H7 (cell line): ENCODE results near the gene AHNAK. TPM values are rescaled to one million over a fixed set of nuclear protein-coding genes. Genes with fewer than 3 reads are reported as not detected.
"Not testable (repeated sequence)": the region's sequence is repeated elsewhere in the genome, so short reads cannot be mapped to it uniquely, and the experiment has no call there.

Source experiments
- DNase-seq: peaks from one replicate; pipeline ENCODE4 v3.0.0; 2012
- H3K27me3 ChIP-seq: 2 replicates; pipeline ENCODE4 v1.6.0; 2011; ENCODE audit warnings: mild to moderate bottlenecking, low read length; ENCODE audit not compliant: control insufficient read depth, insufficient read depth
- H3K36me3 ChIP-seq: replicated peaks from 2 replicates; pipeline ENCODE4 v1.5.1; 2011; ENCODE audit warnings: low read length; ENCODE audit not compliant: control insufficient read depth, insufficient read depth
- H3K4me3 ChIP-seq: 2 replicates; pipeline ENCODE4 v1.5.1; 2011; ENCODE audit warnings: low read depth, mild to moderate bottlenecking, control low read depth, low read length, moderate library complexity; ENCODE audit not compliant: insufficient read depth
- total RNA-seq: library from RNA; depleted of rRNA; stranded (reverse); fragments of >200 nt; shearing (Covaris generic); gene quantifications from 2 replicates; pipeline ENCODE4 v1.2.3, GENCODE V29; 2014

AHNAK gene
- total RNA-seq, 1 experiment from 2014 or later = 11.2 TPM

DNA sequence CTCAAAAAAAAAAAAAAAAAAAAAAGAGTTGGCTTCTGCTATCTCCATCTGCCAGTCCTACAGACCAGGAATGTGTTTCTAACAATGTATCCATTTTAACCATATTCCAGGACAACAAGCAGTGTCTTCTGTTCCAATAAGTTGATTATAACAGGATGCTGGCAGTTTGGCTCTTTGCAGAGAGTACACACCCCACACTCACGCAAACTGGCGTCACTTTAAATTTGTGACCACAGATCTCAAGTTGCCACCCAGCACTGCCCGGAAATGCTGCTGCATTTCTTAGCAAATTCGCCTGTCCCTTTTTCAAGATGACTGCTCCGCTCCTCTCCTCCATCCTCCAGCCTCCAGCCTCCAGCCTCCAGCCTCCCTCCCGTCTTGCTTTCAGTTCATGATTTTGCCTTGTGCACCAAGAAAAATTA, 83.5 kb downstream of the AHNAK start:
- H3K4me3 ChIP-seq = no peak overlapping the region
- DNase-seq = no peak

DNA sequence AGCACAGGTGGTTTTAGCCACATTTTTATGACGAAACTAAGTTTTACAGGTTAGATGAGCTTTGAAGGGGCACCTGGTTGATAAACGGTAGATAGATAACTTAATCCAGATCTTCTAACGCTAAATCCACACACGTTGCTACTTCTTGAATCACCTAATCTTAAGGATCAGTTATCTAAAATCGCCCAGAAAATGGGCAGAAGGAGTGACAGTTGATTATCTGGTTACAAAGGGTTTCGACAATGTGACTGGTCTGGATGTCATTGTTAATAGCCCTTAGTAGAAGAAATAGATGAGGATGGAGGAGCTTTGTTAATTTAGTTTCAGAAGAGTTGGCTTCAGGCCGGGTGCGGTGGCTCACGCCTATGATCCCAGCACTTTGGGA, 84.1 kb downstream of the AHNAK start:
- Histone ChIP-seq H3K27me3 (no peaks in the 10 kb centered on the region), H3K36me3 (no peaks in the 10 kb centered on the region), H3K4me3 (no peak overlapping the region)
- no peak for DNase-seq

More for the DNA sequence above, 83.5 kb downstream of the AHNAK start:
- no peaks in the 10 kb centered on the region for H3K36me3 ChIP-seq
- H3K27me3 ChIP-seq = no peaks in the 10 kb centered on the region

DNA sequence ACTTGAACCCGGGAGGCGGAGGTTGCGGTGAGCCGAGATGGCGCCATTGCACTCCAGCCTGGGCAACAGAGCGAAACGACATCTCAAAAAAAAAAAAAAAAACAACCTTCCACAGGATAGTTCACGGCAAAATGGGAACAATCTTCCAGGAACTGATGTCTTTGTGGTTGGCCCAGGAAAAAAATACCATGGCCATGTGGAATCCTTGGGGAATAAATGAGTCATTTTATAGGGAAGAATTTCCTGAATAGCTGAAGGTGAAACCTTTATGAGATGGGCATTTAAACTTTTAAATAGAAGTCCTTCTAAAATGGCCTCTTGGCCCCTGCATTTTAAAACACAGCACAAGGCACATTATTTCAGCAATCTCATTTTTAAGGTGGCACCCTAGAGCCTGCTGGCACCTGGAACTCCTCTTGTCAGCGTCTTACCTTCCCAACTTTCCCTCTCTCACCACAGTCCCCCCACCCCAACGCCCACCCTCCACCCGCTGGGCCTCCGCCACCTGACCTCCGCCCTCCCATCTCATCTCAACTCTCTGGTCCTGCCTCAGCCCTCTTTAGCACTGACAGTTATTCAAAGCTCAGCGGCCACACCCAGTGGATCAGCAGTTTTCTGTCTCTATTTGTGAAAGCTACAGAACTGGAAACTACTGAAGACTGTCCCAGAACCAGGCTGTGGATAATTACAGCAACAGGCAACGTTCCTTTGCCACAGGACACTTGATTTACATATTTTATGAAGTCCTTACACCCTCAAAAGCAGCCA, 84.7 kb downstream of the AHNAK start:
- H3K27me3 ChIP-seq = no peaks in the 10 kb centered on the region
- no peak overlapping the region for H3K4me3 ChIP-seq
- H3K36me3 ChIP-seq = no peaks in the 10 kb centered on the region
- no peak for DNase-seq

DNA sequence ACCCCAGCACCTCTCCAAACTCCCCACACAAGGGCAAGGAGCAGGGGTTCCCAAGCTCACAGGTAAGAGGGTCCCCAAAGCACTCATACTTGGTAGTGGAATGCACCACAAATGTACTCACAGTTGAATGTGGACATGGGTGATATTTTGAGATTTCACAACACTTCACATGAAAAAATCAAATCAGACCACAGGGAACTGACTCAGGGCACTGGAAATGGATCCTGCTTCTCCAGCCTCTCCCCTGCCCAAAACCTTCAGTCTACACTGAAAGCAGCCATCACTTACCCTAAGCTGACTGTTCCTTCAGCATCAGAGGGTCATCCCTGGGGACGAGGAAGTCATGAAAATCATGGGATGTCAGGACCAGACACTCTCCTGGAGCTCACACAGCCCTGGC, 87.5 kb downstream of the AHNAK start:
- Histone ChIP-seq H3K4me3 (no peak overlapping the region), H3K36me3 (no peaks in the 10 kb centered on the region), H3K27me3 (no peaks in the 10 kb centered on the region)
- DNase-seq = no peak

DNA sequence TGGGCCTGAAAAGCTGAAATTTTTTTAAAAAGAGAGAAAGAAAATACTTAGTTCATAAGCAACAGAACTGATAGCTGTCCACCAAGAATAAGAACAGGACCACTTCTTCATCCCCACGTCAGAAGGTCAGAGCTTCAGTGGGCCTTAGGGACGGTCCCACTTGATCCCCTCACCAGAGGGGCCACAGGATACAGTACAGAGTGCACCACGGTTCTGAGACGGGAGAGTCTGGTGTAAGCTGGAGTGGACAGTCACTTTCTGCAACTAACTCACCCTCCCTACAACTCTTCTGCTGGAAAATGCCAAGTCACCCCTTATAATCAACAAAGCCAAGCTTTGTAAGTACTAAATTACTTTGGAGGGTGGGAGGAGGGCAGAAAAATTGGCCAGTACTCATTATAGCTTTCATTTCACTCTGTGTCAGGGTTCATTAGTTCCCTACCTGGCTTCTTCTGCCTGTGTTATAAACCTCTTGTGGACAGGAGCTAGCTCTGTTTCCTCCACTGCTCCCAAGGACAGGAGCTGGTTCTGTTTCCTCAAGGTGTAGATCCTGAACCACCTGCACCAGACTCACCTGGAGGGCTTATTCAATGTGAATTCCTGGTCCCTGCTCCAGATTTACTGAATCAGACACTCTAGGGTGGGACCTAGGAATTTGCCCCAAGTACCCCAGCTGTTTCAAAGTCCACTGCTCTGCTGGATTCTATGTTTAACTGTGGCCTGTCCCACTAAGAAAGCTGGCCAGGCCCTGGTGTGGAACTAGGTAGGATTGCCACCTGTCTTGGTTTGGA, 88.2 kb downstream of the AHNAK start:
- H3K36me3 ChIP-seq = no peaks in the 10 kb centered on the region
- no peaks in the 10 kb centered on the region for H3K27me3 ChIP-seq
- no peak overlapping the region for H3K4me3 ChIP-seq
- no peak for DNase-seq

DNA sequence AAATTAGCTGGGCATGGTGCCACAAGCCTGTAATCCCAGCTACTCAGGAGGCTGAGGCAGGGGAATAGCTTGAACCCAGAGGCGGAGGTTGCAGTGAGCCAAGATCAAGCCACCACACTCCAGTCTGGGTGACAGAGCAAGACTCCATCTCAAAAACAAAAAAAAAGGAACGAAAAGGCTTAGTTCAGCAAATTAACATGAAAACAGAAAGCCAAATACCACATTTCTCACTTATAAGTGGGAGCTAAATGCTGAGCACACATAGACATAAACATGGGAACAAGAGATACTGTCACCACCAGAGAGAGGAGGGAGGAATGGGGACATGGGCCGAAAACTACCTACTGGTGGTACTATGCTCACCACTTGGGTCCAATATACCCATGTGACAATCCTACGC, 89.1 kb downstream of the AHNAK start:
- DNase-seq = no peak
- H3K4me3 ChIP-seq = no peak overlapping the region

DNA sequence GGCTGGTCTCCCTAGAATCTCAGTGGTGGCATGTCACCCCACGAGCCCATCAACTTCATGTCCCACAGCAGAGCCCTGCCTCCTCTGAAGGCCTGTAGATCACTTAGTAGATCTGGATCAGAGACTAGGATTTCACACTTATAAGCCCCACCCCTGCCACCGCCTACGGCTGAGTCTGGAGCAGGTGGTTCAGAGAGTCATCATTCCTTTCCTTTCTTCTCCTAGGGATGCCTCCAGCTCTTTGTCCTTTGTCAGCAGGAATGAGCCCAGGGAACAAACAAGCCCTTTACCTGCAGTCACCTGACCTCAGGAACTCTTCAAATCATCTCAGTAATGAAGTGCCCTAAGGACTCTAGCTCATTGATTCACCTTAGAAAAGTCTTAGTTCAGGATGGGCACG, 90.0 kb downstream of the AHNAK start:
- no peaks in the 10 kb centered on the region for H3K27me3 ChIP-seq
- no peak overlapping the region for H3K4me3 ChIP-seq
- DNase-seq = peak; percentile 68
- H3K36me3 ChIP-seq = no peaks in the 10 kb centered on the region

More for the DNA sequence above, 89.1 kb downstream of the AHNAK start:
- Histone ChIP-seq H3K36me3 (no peaks in the 10 kb centered on the region), H3K27me3 (no peaks in the 10 kb centered on the region)

DNA sequence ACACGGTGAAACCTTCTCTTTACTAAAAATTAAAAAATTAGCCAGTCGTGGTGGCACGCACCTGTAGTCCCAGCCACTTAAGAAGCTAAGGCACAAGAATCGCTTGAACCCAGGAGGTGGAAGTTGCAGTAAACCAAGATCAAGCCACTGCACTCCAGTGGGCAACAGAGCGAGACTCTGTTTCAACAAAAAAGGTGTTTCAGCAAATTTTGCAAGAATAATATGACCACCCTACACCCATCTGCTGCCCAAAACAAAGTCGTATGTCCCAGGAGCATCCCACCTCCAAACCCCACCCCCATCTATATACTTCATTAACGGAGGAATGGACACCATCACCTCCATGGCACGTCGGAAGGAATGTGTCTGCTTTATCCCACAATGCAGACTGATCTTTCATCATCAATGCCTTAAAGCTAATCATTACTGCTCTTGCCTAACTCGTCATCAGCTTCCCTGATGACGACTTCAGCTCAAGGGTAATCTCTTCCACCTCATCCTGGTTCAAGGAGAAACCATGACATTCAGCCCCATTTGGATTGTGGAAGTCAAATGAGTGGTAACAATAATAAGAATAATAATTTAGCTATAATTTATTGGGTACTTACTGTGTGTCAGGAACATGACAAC, 93.7 kb downstream of the AHNAK start:
- Histone ChIP-seq H3K36me3 (no peaks in the 10 kb centered on the region), H3K4me3 (no peak overlapping the region), H3K27me3 (no peaks in the 10 kb centered on the region)
- no peak for DNase-seq

DNA sequence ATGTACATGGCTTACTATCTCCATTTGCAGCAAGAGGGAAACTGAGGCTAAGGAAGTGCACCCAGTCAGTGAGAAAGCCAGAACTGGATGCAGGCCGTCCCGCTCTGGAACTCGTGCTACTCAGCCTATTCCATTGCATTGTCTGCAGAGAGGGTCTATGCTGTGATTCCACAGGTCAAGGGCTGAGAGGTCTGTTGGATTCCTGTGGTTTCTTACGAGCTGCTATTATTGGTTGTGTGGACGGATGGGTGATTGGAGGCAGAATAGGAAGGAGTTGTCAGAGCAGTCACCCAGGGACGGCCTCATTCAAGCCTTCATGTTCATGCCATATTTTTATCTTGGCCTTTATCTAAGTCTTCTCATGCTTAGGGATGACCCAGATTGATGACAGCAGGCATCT, 94.3 kb downstream of the AHNAK start:
- DNase-seq = no peak
- H3K27me3 ChIP-seq = no peaks in the 10 kb centered on the region
- no peaks in the 10 kb centered on the region for H3K36me3 ChIP-seq
- no peak overlapping the region for H3K4me3 ChIP-seq

DNA sequence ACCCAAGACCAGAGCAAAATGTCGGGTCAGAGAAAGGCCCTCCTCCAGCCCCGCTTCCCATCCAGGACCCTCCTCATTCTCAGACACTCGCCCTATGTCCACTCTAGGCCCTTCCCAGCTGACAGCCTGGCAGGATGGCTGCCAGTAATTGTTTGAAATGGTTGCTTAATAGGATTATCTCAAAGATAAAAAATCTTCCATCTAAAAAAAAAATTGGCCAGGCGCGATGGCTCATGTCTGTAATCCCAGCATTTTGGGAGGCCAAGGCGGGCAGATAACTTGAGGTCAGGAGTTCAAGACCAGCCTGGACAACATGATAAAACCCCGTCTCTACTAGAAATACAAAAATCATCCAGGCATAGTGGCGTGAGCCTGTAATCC, 95.4 kb downstream of the AHNAK start:
- H3K36me3 ChIP-seq = no peaks in the 10 kb centered on the region
- no peaks in the 10 kb centered on the region for H3K27me3 ChIP-seq
- no peak overlapping the region for H3K4me3 ChIP-seq
- no peak for DNase-seq

DNA sequence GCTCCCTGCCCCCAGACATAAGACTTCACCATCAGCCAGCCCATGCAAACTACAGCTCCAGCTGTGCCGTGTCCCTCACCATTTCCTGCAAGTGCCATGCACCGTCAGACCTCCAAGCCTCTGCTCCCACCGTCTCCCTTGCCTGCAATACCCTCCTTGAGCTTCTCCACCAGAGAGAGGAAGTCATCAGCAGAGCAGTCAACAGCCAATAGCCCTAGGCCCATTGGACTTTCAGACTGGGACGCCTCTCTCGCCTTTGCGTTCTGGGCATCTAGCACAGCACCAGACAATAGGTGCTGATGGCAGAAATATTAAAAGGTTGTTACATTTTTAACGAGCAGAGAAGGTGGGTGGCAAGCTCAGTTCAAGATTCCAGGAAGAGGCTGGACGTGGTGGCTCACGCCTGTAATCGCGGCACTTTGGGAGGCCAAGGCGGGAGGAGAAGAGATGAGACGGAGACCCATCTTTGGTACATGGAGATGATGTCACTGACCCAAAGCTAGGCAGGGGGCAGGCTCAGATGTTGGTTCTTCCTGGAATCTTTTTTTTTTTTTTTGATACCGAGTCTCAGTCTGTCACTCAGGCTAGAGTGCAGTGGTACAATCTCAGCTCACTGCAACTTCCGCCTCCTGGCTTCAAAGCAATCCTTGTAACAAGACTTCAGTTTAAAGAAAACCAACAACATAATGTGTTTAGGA, 95.9 kb downstream of the AHNAK start:
- Histone ChIP-seq H3K27me3 (no peaks in the 10 kb centered on the region), H3K4me3 (no peak overlapping the region), H3K36me3 (no peaks in the 10 kb centered on the region)
- no peak for DNase-seq

DNA sequence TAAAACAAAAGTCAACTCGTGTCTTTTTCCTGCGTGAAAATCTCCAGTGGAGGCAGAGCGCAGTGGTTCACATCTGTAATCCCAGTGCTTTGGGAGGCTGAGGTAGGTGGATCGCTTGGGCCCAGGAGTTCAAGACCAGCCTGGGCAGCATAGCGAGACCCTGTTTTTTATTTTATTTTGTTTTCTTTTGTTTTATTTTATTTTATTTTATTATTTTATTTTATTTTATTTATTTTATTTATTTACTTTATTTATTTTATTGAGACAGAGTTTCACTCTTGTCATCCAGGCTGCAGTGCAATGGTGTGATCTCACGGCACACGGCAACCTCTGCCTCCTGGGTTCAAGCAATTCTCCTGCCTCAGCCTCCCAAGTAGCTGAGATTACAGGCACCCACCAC, 96.7 kb downstream of the AHNAK start:
- not testable (repeated sequence) for H3K27me3 ChIP-seq, H3K36me3 ChIP-seq, DNase-seq, H3K4me3 ChIP-seq

DNA sequence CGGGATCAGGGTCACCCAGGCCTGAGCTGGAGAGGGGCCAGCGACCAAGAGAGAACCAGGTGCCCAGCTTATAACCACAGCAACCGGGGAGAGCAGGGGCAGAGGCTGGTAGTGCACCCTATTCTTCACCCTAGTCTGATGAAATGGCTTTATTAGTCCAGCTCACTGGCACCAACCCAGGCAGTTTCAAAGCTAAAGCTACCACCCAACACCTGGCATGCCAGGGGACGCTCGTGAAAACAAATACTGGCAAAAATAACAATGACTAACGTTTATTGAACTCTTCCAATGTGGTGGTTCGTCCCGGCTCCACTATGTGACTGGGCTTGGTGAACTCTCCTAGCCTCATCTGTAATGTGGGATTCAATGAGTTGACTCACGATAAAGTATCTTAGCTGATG, 97.2 kb downstream of the AHNAK start:
- no peak for DNase-seq
- Histone ChIP-seq H3K4me3 (no peak overlapping the region), H3K27me3 (no peaks in the 10 kb centered on the region), H3K36me3 (no peaks in the 10 kb centered on the region)

DNA sequence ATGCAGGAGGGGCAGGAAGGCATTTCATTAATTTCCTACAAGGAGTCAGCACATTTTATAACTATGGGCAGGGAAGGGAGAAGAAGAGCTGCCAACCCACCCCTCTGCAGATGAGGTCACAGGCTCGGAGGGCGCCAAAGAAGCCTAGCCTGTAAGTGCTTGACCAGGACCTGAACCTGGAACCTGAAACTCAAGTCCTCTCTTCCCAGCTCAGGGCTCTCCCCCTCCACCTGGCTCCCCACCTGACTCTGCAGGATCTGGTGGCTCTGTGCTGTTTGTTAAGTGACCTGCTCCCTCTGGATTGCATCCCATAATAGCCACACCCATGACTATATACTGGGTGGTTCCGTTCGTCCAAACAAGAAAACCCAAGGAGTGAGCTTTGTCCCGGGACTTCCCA, 100.5 kb downstream of the AHNAK start:
- no peak for DNase-seq
- Histone ChIP-seq H3K36me3 (no peaks in the 10 kb centered on the region), H3K27me3 (no peaks in the 10 kb centered on the region), H3K4me3 (no peak overlapping the region)
